GM19035 (cell line): ENCODE results near the gene BTBD9.

Experiments used
- ATAC-seq: cut with Tn5 transposase; IDR thresholded peaks from one replicate; pipeline ENCODE4 v1.9.1; 2021; ENCODE audit not compliant: unreplicated experiment

BTBD9 gene

DNA sequence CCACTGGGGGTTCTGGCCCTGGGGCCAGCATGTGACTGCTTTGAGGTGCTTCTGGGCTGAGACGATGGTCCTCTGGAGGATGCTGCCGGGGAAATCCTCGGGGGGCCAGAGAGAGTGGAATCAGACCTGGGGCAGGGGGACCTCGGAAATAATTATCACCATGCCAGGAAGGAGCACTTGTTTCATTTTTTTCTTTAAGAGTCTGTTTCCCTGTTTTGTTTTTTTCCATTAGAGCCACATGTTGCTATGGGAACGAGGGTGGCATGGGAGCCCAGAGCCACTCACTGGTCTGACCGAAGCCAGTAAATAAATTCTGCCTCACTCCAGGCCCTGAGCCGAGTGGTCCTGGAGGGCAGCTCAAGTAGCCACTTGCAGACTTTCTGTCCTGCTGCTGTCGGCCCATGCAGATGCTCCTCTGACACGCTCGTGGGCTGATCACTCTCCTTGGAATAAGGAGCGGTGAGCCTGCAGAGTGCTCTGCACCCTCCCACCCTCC, 455.1 kb downstream of the BTBD9 start:
- no peak for ATAC-seq

- no peak for ATAC-seq
These were observed 455.7 kb downstream of the BTBD9 start for GRCh38 chr6:38183856-38184584.

- no peak for ATAC-seq
These were observed 457.3 kb downstream of the BTBD9 start for GRCh38 chr6:38182426-38182825.

- no peak for ATAC-seq
These were observed 459.1 kb downstream of the BTBD9 start for GRCh38 chr6:38180586-38180985.

GRCh38 chr6:38179794-38180430, 459.8 kb downstream of the BTBD9 start:
- no peak for ATAC-seq

- no peak for ATAC-seq
These were observed 460.4 kb downstream of the BTBD9 start for GRCh38 chr6:38179300-38179699.

GRCh38 chr6:38178584-38178886, 461.2 kb downstream of the BTBD9 start:
- ATAC-seq: no peak

- ATAC-seq: no peak
These were observed 461.7 kb downstream of the BTBD9 start for GRCh38 chr6:38177882-38178583.

- no peak for ATAC-seq
These were observed 462.7 kb downstream of the BTBD9 start for GRCh38 chr6:38176797-38177751.

DNA sequence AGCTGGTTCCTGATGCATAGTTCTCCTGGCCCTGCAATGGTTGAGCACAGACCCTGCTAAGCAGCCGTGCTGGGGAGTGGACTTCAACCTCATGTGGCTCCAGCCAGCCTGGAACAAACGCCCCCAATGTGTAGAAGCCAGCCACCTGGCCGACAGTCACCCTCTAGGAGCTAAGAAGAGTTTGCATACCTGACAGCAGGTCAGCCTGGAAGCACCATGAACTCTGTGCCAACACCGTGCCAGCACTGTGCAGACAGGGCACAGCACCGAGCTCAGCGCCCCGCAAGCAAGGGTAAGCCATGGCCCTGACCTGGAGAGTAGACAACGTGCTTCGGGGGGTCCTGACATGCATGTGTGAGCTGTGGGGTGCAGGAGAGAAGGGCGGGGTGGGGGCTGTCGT, 463.9 kb downstream of the BTBD9 start:
- no peak for ATAC-seq

GRCh38 chr6:38174806-38175495, 464.8 kb downstream of the BTBD9 start:
- no peak for ATAC-seq

DNA sequence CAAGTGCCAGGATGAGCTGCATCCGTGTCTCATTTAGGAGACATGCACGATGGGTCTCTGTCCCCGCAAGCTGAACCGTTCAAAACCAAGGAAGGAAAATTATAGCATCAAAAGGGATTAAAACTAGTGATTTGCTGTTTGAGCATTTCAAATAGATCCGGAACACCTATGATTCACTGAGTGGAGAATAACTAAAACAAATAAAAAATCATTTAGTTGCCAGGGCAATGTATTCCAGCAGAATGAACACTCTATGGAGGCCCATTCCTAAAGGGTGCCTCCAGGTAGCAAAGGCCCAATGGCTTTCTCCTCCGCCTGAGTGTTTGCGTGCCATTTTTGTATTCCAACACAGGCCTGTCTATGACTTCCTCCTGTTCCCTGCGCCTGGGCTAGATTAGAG, 465.4 kb downstream of the BTBD9 start:
- no peak for ATAC-seq

DNA sequence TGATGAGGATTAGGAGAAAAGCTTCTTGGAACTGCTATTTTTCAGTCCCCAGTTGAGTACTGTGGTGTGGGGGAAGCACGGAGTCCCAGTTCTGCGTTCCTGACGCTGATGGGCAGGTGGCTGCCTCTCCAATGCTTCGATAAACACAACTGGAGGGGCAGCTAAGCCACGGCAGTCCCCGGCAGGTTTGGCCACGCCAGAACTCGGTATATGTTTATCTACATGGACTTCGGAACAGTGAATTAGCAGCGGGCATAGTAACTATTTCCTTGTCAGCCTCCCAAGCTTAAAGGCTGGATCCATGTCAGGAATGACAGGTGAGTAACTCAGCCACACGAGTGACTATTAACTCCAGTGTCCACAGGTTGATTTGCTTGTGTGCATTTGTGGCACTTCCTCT, 465.8 kb downstream of the BTBD9 start:
- no peak for ATAC-seq

GRCh38 chr6:38172739-38173410, 466.9 kb downstream of the BTBD9 start:
- ATAC-seq: no peak

DNA sequence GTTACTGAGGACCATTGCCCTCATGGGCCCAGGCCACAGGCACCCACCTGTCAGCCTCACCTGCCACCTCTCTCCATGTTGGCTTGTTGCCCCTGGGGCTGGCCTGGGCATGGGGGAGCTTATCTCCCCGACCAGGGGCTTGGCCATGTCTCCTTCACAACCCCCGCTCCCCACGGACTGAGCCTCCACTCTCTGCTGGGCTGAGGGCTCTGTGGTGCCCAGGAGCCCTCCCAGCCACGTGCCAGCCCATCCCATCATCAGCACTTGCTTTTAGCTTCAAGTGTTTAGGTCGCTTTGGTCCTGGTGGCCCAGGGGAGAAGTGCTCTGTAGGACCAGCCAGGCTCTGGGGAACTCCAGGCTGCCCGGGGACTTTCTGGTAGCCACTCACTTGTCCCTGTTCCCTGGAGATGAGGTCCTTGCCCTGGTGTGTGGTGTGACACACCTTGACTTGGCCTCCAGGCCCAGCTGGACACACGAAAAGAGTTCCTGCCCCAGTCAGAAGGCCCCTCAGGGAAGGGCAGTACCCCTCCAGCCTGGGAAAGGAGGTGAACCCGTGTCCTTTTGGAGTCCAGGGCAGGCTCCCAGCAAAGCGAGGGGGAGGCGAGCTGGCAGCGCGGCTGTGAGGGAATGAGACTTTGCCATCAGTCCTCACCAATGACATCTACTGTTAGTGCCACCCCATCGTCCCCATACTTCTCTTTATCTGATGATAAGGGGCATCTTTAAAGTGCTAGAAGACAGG, 467.6 kb downstream of the BTBD9 start:
- no peak for ATAC-seq

- no peak for ATAC-seq
These were observed 468.9 kb downstream of the BTBD9 start for GRCh38 chr6:38170666-38171355.

GRCh38 chr6:38169977-38170526, 469.7 kb downstream of the BTBD9 start:
- no peak for ATAC-seq

GRCh38 chr6:38169221-38169976, 470.3 kb downstream of the BTBD9 start:
- ATAC-seq: no peak
